ENCODE results near the gene EYS. TPM values are rescaled to one million over a fixed set of nuclear protein-coding genes. Genes with fewer than 3 reads are reported as not detected.

EYS gene
- total and polyA plus RNA-seq, 2 of the 13 experiments (the other 11 are each of a cell fraction or from before 2014, with no cell fraction given): 0.04 to 0.07 TPM

GRCh38 chr6:64777941-64778785, 928.9 kb downstream of the EYS start (continued):
- TF ChIP-seq XRCC5 (optimal IDR thresholded peaks at IDR 0.05; ENCODE audit: low read length): no peak
- no peak for TF ChIP-seq ZNF362 (CRISPR knock-in tag; IDR thresholded peaks at IDR 0.05; ENCODE audit: borderline replicate concordance)
- TF ChIP-seq RAD21 (CRISPR knock-in tag; IDR thresholded peaks at IDR 0.05): no peak
- no peak for TF ChIP-seq ZMYM2 (CRISPR knock-in tag; IDR thresholded peaks at IDR 0.05)
- no peak for TF ChIP-seq SRF (IDR thresholded peaks at IDR 0.05; ENCODE audit: low read depth, low read length)
- no peak for TF ChIP-seq MLXIP (CRISPR knock-in tag; IDR thresholded peaks at IDR 0.05; ENCODE audit: borderline replicate concordance)
- no peak for TF ChIP-seq ZNF773 (CRISPR knock-in tag; IDR thresholded peaks at IDR 0.05; ENCODE audit: borderline replicate concordance)
- no peak for TF ChIP-seq BATF2 (CRISPR knock-in tag; IDR thresholded peaks at IDR 0.05)
- no peak for TF ChIP-seq ZBTB4 (CRISPR knock-in tag; IDR thresholded peaks at IDR 0.05; ENCODE audit: borderline replicate concordance)

All from HepG2 (cell line).